Stimulated activated CD4-positive, alpha-beta T cell treated with anti-CD3 and anti-CD28 coated beads, Interleukin-2, amount 100 ng/mL, for 24 hours (primary cell): ENCODE measurements around the gene HS3ST3A1.

Source experiments
- DNase-seq, 2 donors: peaks; one replicate each; pipeline ENCODE4 v3.0.0-alpha.2; 2020

HS3ST3A1 gene

DNA sequence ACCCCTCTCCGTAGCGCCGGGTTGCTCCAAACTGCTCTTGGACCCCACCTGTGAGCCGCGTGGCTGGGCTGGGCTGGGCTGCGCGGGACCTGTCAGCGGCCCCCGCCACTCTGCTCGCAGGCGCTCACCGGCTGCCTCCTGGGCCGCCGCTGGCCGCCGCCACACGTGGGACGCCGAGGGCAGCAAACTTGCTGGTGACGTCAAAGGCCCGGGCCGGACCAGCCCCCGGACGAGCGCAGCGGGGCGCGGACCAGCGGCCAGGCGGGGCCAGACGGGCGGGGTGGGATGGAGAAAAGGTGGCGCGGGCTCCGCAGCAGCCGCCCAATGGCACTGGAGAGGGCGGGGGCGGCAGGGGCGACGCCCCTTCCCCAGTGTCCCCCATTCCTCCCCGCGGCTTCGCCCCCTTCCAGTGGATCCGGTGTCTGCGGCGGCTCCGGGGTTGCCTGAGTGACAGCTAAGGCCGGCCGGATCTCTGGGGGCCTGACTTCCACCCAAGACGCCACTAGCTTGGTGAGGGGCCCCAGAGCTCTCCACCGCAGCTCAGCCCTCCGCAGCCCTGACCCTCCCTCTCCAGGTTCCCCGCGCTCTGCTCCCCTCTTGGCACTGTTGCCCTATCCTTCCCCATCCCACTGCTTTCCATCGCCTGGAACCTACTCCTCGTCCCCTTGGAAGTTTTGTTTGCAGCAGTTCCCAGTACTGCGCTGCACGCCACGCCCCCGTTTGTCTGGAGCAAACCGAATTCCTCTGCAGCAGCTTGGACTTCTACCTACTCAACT is at the start of gene HS3ST3A1:
TSS of gene HS3ST3A1 (minus strand) at position 154 of the 776 bp plus-strand sequence. CDS start 800 bp downstream, outside the sequence.
- peak in 1 of 2 donors; percentile 42 for DNase-seq

DNA sequence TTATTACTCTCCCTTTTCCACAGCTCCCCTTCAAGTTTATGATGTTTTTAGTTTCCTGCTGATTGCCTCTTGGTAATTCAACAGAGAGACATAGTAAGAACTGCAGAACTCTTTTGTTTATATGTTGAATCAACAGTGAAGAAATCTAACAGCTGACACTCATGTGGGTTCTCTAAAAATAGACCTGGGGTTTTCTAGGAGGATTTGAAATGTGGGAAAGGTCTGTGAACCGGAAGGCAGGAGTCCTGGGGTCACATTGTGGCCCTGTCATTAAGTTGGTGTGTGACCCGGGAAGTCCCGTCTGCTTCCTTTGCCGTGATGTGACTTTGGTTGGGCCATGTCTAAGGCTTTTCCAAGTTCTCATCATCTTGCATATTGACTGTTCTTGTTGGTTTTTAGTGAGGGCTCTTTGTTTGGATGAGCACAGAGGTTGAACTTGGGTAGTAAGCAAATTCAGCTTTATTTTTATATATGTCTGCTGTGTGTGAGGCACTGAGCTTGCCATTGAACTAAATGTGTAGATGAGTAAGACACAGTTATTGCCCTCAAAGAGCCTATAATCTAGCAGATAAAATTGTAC is 48.5 kb upstream of the HS3ST3A1 start:
- DNase-seq = no peak

DNA sequence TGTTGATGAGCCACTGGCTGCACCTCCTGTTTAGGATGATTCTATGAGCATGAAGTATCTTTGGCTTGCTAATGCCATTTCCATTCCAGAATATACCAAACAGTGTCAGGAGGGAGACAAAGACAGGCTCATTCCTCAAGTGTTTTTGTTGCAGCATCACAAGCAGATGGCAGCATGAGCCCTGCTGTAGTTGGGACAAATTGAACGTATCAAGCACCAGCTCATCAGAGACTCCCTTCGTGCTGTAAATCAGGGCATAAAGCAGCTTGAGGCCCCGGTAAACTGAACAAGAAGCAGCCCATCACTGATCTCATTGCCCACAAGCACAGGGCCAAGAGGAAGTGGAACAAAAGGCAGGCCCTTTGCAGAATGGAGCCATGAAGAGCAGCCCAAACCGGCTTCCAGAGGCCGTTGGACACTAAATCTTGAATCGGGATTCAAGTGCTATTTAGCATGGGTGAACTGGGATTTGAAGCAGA is 45.9 kb upstream of the HS3ST3A1 start:
- no peak for DNase-seq

DNA sequence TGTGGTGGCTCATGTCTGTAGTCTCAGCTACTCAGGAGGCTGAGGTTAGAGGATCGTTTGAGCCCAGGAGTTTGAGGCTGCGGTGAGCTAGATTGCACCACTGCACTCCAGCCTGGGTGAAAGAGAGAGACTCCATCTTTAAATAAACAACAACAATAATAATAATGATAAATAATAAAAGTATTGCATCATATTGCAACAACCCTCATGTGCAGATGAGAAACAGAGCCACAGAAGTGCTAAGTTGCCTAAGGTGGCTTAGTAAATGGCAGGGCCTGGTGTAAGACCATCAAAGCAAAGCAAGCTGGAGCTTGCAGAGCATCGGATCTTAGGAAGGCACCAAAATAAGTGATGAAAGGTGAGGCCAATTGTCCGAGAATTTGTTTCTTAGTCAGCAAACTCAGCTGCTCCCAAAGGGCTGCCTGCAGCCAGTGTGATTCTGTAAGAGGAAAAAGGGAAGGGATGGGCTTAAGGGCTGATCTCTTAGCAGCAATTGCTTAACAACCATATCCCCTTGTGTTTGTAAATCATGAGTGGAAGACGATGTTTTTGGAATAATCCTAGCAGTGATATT is 45.3 kb upstream of the HS3ST3A1 start:
- DNase-seq = no peak

DNA sequence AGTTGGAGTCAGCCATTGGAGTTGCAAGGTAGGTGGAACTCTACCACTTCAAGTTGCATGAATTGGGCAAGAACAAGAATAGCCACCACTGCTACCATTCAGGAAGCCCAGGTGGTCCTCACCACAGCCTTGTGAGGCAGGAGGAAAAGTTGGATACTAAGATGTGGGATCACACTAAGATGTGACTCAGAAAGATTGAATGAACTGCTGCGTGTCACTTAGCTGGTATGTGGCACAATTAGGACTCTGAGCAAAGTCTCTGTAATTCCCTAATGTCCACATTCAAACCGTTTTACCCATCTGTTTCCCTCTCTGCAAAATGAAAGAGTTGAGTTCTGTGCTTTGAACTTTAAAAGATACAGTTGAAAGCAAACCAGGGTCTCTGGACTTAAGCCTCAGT is 44.7 kb upstream of the HS3ST3A1 start:
- no peak for DNase-seq

DNA sequence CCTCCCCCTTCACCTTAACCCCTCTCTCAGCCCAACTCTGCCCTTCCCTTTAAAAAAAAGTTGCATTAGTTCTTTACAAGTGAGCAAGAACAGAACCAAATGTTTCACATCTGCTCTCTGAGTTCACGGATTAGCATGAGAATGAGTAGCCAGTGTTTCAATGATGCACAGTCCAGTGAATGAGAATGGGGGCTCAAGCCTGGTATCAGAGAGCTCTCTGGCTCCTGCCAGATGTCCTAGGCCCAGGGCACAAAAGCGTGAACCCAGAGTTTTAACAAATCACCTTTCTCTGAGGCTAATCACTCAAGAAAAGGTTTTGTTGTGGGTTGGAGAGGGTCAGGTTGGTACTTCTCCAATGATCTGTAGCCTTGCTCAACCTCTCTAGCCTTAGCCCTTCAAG is 41.5 kb upstream of the HS3ST3A1 start:
- DNase-seq = no peak

DNA sequence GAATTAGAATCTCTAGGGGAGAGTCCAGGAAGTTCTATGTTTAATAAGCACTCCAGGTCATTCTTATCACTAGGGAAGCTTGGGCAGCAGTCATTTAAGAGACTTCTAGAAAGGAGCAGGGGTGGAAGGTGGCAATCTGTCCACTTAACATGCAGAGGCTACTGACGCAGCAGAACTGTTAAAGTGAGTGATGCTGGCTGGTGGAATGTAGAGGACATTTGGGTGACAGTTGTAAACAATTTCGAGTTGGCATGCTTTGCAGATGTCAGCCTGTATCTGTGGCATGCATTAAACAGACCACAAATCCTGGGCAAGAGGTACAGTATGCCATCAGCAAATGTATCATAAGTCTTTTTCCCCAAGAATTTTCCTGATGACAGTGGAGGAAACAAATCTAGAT is 40.5 kb upstream of the HS3ST3A1 start:
- DNase-seq = no peak

DNA sequence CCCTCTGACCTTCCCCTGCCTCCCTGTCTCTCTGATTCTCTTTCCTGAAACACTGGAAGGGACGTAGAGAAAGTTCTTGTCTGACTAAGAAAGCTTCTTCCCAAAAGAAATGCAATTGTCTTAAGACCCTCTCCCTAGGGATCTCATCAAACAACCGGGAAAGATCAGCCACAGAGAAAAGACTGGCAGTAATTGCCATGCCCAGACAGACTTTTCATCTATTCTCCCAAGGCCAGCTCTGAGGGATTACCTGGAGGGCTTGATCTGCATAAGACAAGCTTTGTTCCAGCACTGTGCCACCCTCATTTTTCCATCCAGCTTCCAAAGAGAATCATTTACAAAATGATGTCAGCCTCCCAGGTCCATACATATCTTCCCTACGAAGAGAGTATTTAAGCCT is 38.8 kb upstream of the HS3ST3A1 start:
- DNase-seq = no peak

DNA sequence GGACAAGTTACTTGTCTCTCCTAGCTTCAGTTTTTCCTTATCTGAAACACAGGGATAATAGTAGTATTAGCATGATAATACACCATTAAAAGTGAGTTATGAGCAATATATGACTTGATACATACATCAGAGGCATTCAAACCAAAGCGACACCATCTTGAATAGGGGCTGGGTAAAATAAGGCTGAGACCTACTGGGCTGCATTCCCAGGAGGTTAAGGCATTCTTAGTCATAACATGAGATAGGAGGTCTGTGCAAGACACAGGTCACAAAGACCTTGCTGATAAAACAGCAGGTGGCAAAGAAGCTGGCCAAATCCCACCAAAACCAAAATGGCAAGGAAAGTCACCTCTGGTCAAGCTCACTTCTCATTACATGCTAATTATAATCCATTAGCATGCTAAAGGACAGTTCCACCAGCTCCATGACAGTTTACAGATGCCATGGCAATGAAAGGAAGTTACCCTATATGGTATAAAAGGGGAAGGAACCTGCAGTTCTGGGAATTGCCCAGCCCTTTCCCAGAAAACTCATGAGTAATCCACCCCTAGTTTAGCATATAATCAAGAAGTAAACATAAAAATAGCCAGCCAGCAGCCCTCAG is 37.2 kb upstream of the HS3ST3A1 start:
- peak in 1 of 2 donors; percentile 2 for DNase-seq

DNA sequence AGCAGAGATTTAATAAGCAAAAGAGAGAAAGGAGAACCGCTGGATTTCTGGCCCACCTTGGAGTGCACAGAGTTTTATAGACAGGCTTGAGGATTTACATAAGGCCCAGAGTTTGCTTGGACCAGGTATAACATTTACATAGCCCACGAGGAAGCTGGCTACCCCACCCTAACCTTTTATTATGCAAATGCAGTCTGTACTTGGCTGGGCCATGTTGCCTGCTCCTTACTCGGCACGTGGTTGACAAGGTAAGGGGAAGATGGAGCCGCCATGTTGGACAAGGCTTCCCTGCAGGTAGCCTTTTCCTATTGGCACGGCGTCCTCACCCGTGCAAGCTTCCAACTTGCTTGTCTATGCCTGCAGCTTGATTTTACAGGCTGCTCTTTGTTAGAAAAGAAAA is 35.2 kb upstream of the HS3ST3A1 start:
- DNase-seq = no peak

DNA sequence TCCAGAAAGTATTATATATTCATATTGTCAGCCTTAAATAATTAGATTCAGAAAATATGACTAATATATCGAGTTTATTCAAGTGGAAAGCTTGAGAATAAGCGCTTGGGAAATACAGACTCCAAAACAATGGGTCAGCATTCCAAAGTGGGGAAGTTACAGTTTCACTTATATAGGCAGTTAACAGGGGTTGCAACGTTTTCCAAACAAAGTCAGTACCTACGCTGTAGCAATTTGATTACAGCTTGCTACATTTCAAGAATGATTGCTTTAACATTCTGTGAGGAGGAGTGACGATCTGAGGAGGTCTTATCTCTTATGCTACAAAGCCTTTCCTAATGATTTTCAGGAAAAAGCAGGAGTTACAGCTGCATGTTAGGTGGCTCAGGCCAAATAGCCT is 34.2 kb upstream of the HS3ST3A1 start:
- DNase-seq = no peak

DNA sequence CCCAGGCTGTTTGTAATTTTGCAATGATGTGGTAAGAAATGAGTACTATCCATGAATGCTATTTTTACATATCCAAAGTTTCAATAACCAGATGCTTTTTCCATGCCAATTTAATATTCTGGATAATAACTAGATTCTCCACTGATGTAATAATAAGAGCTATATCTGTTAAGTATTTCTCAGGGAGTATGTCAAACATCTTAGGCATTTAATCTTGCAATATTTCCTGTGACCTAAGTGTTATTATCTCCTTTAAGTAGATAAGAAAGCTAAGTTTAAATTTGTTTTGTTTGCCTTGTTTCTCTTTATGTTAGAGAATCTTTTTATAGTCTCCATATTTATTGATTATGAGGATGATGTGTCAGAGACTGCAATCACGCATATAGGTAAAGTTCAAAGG is 32.3 kb upstream of the HS3ST3A1 start:
- no peak for DNase-seq

DNA sequence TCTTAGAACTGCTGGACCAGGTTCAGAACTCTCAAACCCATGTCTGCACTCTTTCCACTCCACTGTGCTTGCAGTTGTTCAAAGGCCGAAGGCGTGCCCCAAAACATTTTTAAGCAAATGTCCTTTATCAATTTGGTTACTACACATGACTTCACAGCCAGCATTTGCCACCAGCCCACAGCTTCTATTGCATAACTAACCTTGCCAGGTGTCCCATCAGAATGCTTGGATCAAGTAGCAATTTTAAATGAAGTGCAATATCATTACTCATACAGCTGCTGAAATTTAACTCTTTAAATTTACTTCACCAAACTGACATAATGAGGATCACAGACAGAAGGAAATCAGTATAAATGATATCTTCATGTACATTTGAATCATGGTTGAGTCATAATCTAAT is 29.8 kb upstream of the HS3ST3A1 start:
- no peak for DNase-seq

DNA sequence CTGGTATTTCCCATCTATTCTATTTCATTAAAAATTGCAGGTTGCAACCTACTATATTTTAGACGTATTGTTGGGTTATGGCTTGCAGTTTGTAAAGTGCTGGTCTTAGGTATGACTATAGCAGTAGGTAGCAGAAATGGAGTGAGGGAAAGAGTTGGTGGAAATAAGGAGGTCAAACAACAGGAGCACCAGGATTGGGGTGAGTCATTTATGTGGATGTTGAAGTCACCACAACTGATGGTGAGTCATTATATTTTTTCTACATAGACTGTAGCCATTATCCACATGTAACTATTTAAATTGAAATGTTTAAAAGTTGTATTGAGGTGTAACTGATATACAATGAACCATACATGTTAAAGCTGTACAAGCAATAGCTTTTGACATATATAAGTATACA is 25.0 kb upstream of the HS3ST3A1 start:
- no peak for DNase-seq

DNA sequence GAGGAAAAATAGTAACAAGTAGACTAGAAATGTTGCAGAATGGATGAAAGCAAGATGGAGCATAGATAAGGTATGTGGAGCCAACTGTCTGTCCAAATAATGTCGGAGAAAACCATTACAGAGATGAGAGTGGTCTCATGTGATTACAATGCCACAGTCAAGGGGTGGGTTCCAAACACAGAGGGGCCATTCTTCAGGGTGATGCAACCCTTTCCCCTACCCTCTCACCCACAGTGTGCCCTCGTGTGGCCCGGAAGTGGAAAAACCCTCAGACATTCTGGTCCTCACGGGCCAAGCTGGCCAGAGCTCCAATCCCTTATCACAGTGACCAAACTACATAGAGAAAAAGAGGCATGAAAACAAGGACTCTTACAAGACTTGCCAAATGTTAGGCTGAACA is 17.7 kb upstream of the HS3ST3A1 start:
- no peak for DNase-seq

DNA sequence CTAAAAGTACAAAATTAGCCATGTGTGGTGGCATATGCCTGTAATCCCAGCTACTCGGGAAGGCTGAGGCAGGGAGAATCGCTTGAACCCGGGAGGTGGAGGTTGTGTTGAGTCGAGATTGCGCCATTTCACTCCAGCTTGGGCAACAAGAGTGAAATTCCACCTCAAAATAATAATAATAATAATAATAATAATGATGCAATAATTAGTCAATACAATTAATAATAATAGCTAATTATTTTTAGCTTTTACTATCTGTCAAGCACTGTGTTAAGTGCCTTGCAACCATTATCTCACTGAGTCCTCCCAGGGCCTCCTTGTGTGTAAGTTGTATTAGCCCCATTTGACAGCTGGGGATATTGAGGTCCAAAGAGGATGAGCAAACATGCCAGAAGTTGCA is 14.3 kb upstream of the HS3ST3A1 start:
- DNase-seq = no peak

DNA sequence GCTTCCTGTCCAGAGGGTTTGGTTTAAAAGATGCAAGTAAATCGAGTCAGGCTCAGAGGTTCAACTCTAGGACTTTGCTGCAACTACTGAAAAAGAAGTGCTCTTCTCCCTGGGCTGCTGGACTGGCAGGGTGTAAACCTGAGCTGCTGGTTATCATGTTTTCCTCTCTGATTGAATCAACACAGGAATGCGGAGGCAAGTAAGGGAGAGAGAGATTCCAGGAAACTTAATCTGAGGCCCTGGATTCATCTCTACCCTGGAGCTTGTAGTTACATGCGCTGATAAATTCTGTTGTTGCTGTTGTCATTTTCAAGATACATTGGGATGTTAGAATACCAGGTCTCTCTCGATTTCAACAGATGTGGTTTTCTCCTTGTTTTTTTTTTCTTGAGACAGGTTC is 8.2 kb upstream of the HS3ST3A1 start:
- no peak for DNase-seq

DNA sequence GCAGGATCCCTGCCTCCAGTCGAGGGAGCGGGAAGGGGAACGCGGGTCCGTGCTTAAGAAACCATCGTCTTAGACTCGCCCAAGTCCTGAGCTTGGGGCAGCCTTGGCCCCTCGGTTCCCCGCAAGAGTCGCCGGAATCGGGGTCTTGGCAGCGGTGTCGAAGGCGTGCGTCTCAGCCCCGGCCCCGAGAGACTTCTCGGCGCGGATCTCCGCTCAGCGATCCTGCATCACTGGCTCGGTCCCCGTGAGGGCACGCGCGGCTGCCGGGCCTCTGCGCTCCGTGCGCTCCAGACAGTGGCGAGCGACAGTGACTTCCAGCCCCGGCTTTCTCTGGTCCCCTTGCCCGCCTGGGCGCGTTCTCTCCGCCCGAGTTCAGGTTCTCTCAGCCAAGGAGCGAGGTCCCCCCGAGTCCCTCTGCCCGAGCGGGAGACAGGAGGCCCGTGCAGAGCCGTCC is 380 bp downstream of the HS3ST3A1 start:
- DNase-seq = peak in 1 of 2 donors; percentile 32

DNA sequence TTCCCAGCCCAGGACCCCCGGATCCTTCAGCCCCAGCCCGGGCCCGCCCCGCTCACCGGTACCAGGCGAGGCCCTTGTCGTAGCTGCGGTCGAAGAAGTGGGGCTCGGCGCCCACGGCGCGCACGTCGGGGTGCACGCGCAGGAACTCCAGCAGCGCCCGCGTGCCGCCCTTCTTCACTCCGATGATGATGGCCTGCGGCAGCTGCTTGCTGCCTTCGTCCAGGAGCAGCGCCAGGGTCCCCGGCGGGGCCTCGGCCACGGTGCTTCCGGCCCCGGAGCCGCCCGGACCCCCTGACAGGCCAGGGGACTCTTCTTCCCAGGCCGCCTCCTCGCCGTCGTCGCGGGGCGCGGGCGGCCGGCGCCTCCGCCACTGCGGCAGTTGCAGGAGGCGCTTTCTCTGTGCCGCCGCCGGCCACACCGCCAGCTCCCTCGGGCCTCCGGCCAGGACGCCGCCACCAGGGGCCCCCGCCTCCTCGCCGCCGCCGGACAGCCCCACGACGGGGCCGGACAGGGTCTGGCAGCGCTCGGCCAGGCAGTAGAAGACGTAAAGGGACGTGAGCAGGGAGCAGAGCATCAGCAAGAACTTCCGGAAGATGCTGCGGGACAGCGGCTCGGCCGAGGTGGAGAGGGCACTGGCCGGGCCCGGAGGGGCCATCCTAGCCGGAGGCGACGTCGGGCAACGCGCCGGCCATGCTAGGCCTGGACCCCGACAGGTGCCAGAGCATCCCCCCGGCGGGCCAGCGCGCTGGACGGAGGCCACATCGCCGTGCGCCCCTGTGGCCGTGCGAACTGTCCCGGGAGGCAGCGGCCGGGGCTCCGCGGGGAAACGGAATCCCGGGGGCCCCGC is 1.0 kb downstream of the HS3ST3A1 start:
- DNase-seq = no peak

DNA sequence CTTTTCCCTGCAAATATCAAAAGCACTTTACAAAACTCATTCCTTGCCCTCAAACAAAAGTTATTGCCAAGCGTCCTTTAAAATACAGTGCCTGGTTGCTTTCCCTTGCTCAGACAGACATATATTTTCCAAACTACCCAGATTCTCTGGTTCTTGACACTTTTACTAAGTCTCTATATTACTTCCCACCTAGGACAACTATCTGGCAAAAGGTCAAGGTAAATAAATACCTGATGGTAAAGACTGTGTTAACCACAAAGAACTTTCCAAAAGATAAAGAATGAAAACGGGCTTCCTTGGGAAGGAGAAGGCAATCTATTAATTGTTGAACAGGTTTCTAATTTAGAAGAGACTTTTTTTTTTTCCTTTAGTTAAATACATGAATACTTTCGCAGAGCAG is 1.9 kb downstream of the HS3ST3A1 start:
- DNase-seq = no peak

DNA sequence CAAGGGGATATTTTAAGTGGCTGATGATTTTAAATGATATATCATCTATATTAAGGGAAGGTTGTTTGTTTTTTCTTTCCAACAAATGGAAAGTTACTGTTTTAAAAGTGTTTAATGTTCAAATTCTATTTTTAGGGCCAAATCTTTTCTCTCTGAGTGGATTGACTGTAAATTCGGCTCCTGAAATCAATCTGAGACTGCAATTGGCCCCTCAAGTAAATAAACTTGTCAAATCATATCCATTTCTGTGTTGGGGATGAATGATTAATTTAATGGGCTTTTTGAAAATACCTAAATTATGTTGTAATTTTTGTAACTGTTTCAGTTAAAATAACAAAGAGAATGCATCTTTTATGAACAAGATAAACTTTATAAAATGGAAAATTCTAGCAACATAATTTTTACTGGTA is 2.6 kb downstream of the HS3ST3A1 start:
- no peak for DNase-seq

DNA sequence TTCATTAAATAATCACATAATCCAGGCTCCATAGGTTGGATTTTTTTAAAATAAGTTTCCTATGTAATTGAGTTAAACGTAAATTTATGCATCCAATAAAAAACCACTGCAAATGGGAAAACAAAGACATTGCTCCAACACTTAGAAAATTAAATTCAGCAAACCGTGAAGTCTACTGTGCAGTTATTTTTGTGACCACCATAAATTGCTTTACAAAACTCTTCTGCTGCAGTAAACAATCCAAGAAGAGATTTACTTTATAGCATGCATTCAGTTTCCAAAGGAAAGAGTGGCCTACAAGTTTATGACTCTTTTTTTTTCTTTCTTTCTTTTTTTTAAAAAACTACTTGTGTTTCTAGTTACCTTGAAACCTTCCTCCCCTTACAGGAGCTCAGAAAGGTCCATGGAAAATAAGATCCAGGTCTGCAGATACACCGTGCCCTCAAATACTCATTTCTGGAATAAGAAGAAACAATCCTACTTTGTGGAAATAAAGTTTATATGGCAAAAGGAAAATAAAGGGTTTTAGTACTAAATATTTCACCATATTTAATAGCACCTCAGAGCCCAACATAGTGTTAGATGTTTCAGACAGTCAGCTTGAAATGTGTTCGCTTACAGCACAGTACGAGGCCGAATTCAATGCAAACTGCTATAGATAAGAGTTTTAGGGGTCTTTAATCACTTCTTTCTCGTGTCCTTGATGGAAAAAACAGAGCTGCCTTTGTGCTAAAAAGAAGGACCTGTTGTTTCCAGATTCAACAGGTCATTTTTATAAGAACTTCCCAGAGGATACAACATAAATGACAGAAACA is 3.2 kb downstream of the HS3ST3A1 start:
- no peak for DNase-seq
